Mesothelial cell of epicardium (in vitro differentiated cells): Measurements from ENCODE around the gene TAF11L2. TPM values are rescaled to one million over a fixed set of nuclear protein-coding genes. Genes with fewer than 3 reads are reported as not detected.
"Not testable (repeated sequence)": the region's sequence is repeated elsewhere in the genome, so short reads cannot be mapped to it uniquely, and the experiment has no call there.

Experiments
- DNase-seq, 2 experiments: peaks; one replicate each; pipeline ENCODE4 v3.0.0; 2021; ENCODE audit warnings: low spot score in 2 of 2; ENCODE audit not compliant: unreplicated experiment in 2 of 2
- H3K27ac Mint-ChIP-seq: 2 replicates; pipeline ENCODE4 v1.8.0; 2021; ENCODE audit warnings: mixed read lengths
- H3K27me3 Mint-ChIP-seq: 2 replicates; pipeline ENCODE4 v1.8.0; 2021; ENCODE audit warnings: low read depth, mixed read lengths
- H3K36me3 Mint-ChIP-seq: 2 replicates; pipeline ENCODE4 v1.8.0; 2021; ENCODE audit warnings: mixed read lengths
- H3K4me1 Mint-ChIP-seq: 2 replicates; pipeline ENCODE4 v1.8.0; 2021; ENCODE audit warnings: mixed read lengths
- H3K4me3 Mint-ChIP-seq: 2 replicates; pipeline ENCODE4 v1.8.0; 2021; ENCODE audit warnings: mild to moderate bottlenecking, moderate library complexity, mixed read lengths
- H3K9me3 Mint-ChIP-seq: 2 replicates; pipeline ENCODE4 v1.8.0; 2021; ENCODE audit warnings: mixed read lengths
- CTCF ChIP-seq: fragments of 200-600 bp; sonication (generic); IDR thresholded peaks from one replicate; pipeline ENCODE4 v1.5.0; 2021; ENCODE audit warnings: antibody characterized with exemption; ENCODE audit not compliant: unreplicated experiment
- total RNA-seq: library from RNA; stranded (reverse); gene quantifications from 3 replicates; pipeline ENCODE4 v1.2.1, GENCODE V29; 2021

The TAF11L2 gene
- total RNA-seq, 1 donor from 2014 or later = not detected

GRCh38 chr5:17470064-17470463 is 28.0 kb upstream of the TAF11L2 start:
- Mint-ChIP-seq H3K4me3 (no peak overlapping the region), H3K9me3 (peaks cover 8% of the 10 kb centered on the region), H3K36me3 (no peaks in the 10 kb centered on the region), H3K27me3 (peaks cover 3% of the 10 kb centered on the region), H3K27ac (no peak overlapping the region), H3K4me1 (peaks cover 2% of the 10 kb centered on the region)
- DNase-seq = no peak
- TF ChIP-seq CTCF = no peak

- not testable (repeated sequence) for H3K4me1 Mint-ChIP-seq, H3K27me3 Mint-ChIP-seq, H3K27ac Mint-ChIP-seq, H3K9me3 Mint-ChIP-seq, DNase-seq, H3K4me3 Mint-ChIP-seq, H3K36me3 Mint-ChIP-seq
These were observed 23.0 kb upstream of the TAF11L2 start for GRCh38 chr5:17475064-17475463.

GRCh38 chr5:17477043-17477442 is 21.0 kb upstream of the TAF11L2 start:
- DNase-seq = no peak
- no peak overlapping the region for H3K4me3 Mint-ChIP-seq
- peaks cover 2% of the 10 kb centered on the region for H3K4me1 Mint-ChIP-seq
- no peaks in the 10 kb centered on the region for H3K36me3 Mint-ChIP-seq
- no peak for TF ChIP-seq CTCF
- peaks cover 3% of the 10 kb centered on the region for H3K27me3 Mint-ChIP-seq
- no peaks in the 10 kb centered on the region for H3K9me3 Mint-ChIP-seq
- no peak overlapping the region for H3K27ac Mint-ChIP-seq

- Mint-ChIP-seq H3K4me1 (peaks cover 6% of the 10 kb centered on the region), H3K27ac (no peak overlapping the region), H3K36me3 (no peaks in the 10 kb centered on the region), H3K27me3 (peaks cover 3% of the 10 kb centered on the region), H3K4me3 (no peak overlapping the region), H3K9me3 (no peaks in the 10 kb centered on the region)
- no peak for TF ChIP-seq CTCF
- DNase-seq = no peak
These were observed 20.3 kb upstream of the TAF11L2 start for GRCh38 chr5:17477573-17478265.

GRCh38 chr5:17481378-17481777 is 16.7 kb upstream of the TAF11L2 start:
- TF ChIP-seq CTCF = no peak
- Mint-ChIP-seq H3K27ac (no peak overlapping the region), H3K27me3 (no peaks in the 10 kb centered on the region), H3K9me3 (no peaks in the 10 kb centered on the region), H3K4me3 (no peak overlapping the region), H3K36me3 (no peaks in the 10 kb centered on the region), H3K4me1 (peaks cover 9% of the 10 kb centered on the region)
- no peak for DNase-seq

GRCh38 chr5:17482790-17483189 is 15.2 kb upstream of the TAF11L2 start:
- Mint-ChIP-seq H3K9me3 (no peaks in the 10 kb centered on the region), H3K27ac (no peak overlapping the region), H3K27me3 (no peaks in the 10 kb centered on the region), H3K4me3 (no peak overlapping the region), H3K4me1 (peaks cover 9% of the 10 kb centered on the region), H3K36me3 (no peaks in the 10 kb centered on the region)
- no peak for TF ChIP-seq CTCF
- DNase-seq = no peak

- not testable (repeated sequence) for H3K4me3 Mint-ChIP-seq, H3K4me1 Mint-ChIP-seq, DNase-seq, H3K27me3 Mint-ChIP-seq, H3K27ac Mint-ChIP-seq, H3K36me3 Mint-ChIP-seq, H3K9me3 Mint-ChIP-seq
These were observed 11.4 kb upstream of the TAF11L2 start for GRCh38 chr5:17486464-17487173.
